HCT116 (cell line): ENCODE results near the gene FGFR4. TPM values are rescaled to one million over a fixed set of nuclear protein-coding genes. Genes with fewer than 3 reads are reported as not detected.

Experiments
- ATAC-seq: fragments of 200-7000 bp; cut with Tn5 transposase; 2 replicates; pipeline ENCODE4 v1.9.1; 2020; ENCODE audit warnings: mild to moderate bottlenecking, moderate library complexity
- BruUV-seq: library from RNA; stranded (reverse); fragments of 400-500 nt; replicated peaks from 2 replicates; lab custom pipeline; 2021; lab: Mats Ljungman, UMichigan
- CTCF ChIA-PET: fragments of 300-600 bp; sonication (Branson Sonifier 250); formaldehyde crosslinking; loops from one replicate; lab custom pipeline; 2021; ENCODE audit warnings: antibody characterized with exemption; lab: Charles Lee
- POLR2A ChIA-PET: fragments of 300-600, 350-600 bp; sonication (Branson Sonifier 250); formaldehyde crosslinking; loops from one replicate; lab custom pipeline; 2021; ENCODE audit warnings: antibody characterized with exemption; lab: Charles Lee
- RAD21 ChIA-PET, 2 experiments: fragments of 300-600 bp; sonication (Branson Sonifier 250); formaldehyde crosslinking; loops; one replicate each; lab custom pipeline; 2023; ENCODE audit warnings: low total read pairs in 2 of 2; ENCODE audit not compliant: uncharacterized antibody in 2 of 2, unreplicated experiment in 2 of 2, low non-redundant PET in 1 of 2; lab: Charles Lee
- DNase-seq: peaks from one replicate; pipeline ENCODE4 v3.0.0-alpha.2; 2010; ENCODE audit warnings: low read depth, low spot score
- H2AFZ ChIP-seq: fragments of 200-600 bp; shearing (Covaris generic), sonication (generic); 2 replicates; pipeline ENCODE4 v1.6.1; 2017; ENCODE audit warnings: low read depth, mixed run types, mixed read lengths, antibody characterized with exemption, low read length; ENCODE audit not compliant: poor library complexity, severe bottlenecking
- H3K27ac ChIP-seq: 2 replicates; pipeline ENCODE4 v1.5.1; 2012; ENCODE audit warnings: low read depth, low read length
- H3K27me3 ChIP-seq: fragments of 200-600 bp; sonication (generic); 2 replicates; pipeline ENCODE4 v1.6.1; 2016; ENCODE audit warnings: mixed run types, low read length, mixed read lengths; ENCODE audit not compliant: insufficient read depth
- H3K36me3 ChIP-seq, 2 experiments: fragments of 200-500 bp in 1 of 2; fragments of 200-600 bp in 1 of 2; sonication (Bioruptor generic) in 1 of 2; sonication (generic) in 1 of 2; 2 replicates each; pipeline versions ENCODE4 v1.5.1 to v1.6.1; 2014 to 2016; ENCODE audit warnings: low read length in 2 of 2, inconsistent platforms in 1 of 2, mixed read lengths in 1 of 2, mixed run types in 1 of 2; ENCODE audit not compliant: insufficient read depth in 2 of 2, control insufficient read depth in 1 of 2
- H3K4me1 ChIP-seq, 2 experiments: fragments of 200-600 bp in 1 of 2; sonication (generic) in 1 of 2; 2 replicates each; pipeline versions ENCODE4 v1.5.1 to v1.6.1; 2012 to 2017; ENCODE audit warnings: low read length in 2 of 2, inconsistent platforms in 1 of 2, mild to moderate bottlenecking in 1 of 2, mixed read lengths in 1 of 2, mixed run types in 1 of 2, moderate library complexity in 1 of 2; ENCODE audit not compliant: insufficient read depth in 2 of 2, control insufficient read depth in 1 of 2
- H3K4me2 ChIP-seq: fragments of 200-600 bp; sonication (generic); 2 replicates; pipeline ENCODE4 v1.6.1; 2017; ENCODE audit warnings: mixed run types, low read length, mixed read lengths
- H3K4me3 ChIP-seq, 2 experiments: fragments of 200-600 bp in 1 of 2; sonication (generic) in 1 of 2; replicated peaks in 1 of 2; 2 replicates each; pipeline ENCODE4 v1.5.1; 2011 to 2016; ENCODE audit warnings: low read length in 2 of 2, control low read depth in 1 of 2, low read depth in 1 of 2, mild to moderate bottlenecking in 1 of 2, mixed read lengths in 1 of 2, mixed run types in 1 of 2
- H3K79me2 ChIP-seq: fragments of 200-600 bp; sonication (generic); 2 replicates; pipeline ENCODE4 v1.6.1; 2017; ENCODE audit warnings: mild to moderate bottlenecking, mixed run types, low read length, moderate library complexity, mixed read lengths; ENCODE audit not compliant: insufficient read depth
- H3K9ac ChIP-seq: fragments of 200-600 bp; sonication (generic); 2 replicates; pipeline ENCODE4 v1.6.1; 2016; ENCODE audit warnings: low read length, mixed read lengths
- H3K9me2 ChIP-seq: fragments of 200-600 bp; sonication (generic), shearing (Covaris generic); 2 replicates; pipeline ENCODE4 v1.6.1; 2017; ENCODE audit warnings: mixed run types, mild to moderate bottlenecking, moderate library complexity; ENCODE audit not compliant: insufficient read depth
- H3K9me3 ChIP-seq, 2 experiments: fragments of 200-500 bp in 1 of 2; fragments of 200-600 bp in 1 of 2; sonication (Bioruptor generic) in 1 of 2; sonication (generic) in 1 of 2; 2 replicates each; pipeline ENCODE4 v1.6.1; 2014 to 2017; ENCODE audit warnings: low read length in 2 of 2, mixed read lengths in 2 of 2, inconsistent platforms in 1 of 2, low read depth in 1 of 2, mild to moderate bottlenecking in 1 of 2, mixed run types in 1 of 2, moderate library complexity in 1 of 2; ENCODE audit not compliant: control insufficient read depth in 1 of 2, insufficient read depth in 1 of 2
- H4K20me1 ChIP-seq: fragments of 200-600 bp; sonication (generic), shearing (Covaris generic); 2 replicates; pipeline ENCODE4 v1.6.1; 2017; ENCODE audit warnings: mixed run types, mild to moderate bottlenecking, moderate library complexity; ENCODE audit not compliant: insufficient read depth
- CBX3 ChIP-seq: IDR thresholded peaks from 2 replicates; pipeline ENCODE4 v1.6.1; 2012; ENCODE audit warnings: low read depth
- CEBPB ChIP-seq: IDR thresholded peaks from 2 replicates; pipeline ENCODE4 v1.6.1; 2012; ENCODE audit warnings: low read depth
- EGR1 ChIP-seq: IDR thresholded peaks from 2 replicates; pipeline ENCODE4 v1.6.1; 2012; ENCODE audit warnings: low read depth
- EZH2 ChIP-seq: fragments of 200-600 bp; sonication (generic); IDR thresholded peaks from 2 replicates; pipeline ENCODE4 v1.6.1; 2017; ENCODE audit warnings: antibody characterized with exemption, mixed run types
- FOSL1 ChIP-seq: IDR thresholded peaks from 2 replicates; pipeline ENCODE4 v1.6.1; 2012; ENCODE audit warnings: low read depth
- MAX ChIP-seq: IDR thresholded peaks from 2 replicates; pipeline ENCODE4 v1.6.1; 2012
- RAD21 ChIP-seq: IDR thresholded peaks from 2 replicates; pipeline ENCODE4 v1.6.1; 2012; ENCODE audit warnings: low read depth, mild to moderate bottlenecking
- SRF ChIP-seq: IDR thresholded peaks from 2 replicates; pipeline ENCODE4 v1.6.1; 2012; ENCODE audit warnings: low read depth
- ZFX ChIP-seq: fragments of 450-650 bp; IDR thresholded peaks from 2 replicates; pipeline ENCODE4 v1.6.1; 2017
- intact Hi-C: fragments of 100-400 bp; cut with micrococcal nuclease; formaldehyde crosslinking; loops from 2 replicates; pipeline ENCODE4 v1.10.0; 2022
- total RNA-seq: library from RNA; stranded (reverse); gene quantifications from one replicate; pipeline ENCODE4 v1.2.1, GENCODE V29; 2021; ENCODE audit not compliant: unreplicated experiment
- TF ChIP-seq, protein P1 (sequence below): IDR thresholded peaks from 2 replicates; pipeline ENCODE4 v1.6.1; 2012; ENCODE audit warnings: low read depth
- TF ChIP-seq, protein P2 (sequence below), 3 experiments: fragments of 200-600 bp in 1 of 3; sonication (generic) in 1 of 3; IDR thresholded peaks in 2 of 3; conservative IDR thresholded peaks in 1 of 3; 2 replicates each; pipeline ENCODE4 v1.5.1; 2012 to 2017; ENCODE audit warnings: low read depth in 2 of 3, low read length in 2 of 3, antibody characterized with exemption in 1 of 3, borderline replicate concordance in 1 of 3, control low read depth in 1 of 3, mild to moderate bottlenecking in 1 of 3, mixed read lengths in 1 of 3, mixed run types in 1 of 3, moderate library complexity in 1 of 3; ENCODE audit not compliant: insufficient read depth in 1 of 3

FGFR4 gene
- total RNA-seq, 1 experiment from 2014 or later, result 78.1 TPM

DNA sequence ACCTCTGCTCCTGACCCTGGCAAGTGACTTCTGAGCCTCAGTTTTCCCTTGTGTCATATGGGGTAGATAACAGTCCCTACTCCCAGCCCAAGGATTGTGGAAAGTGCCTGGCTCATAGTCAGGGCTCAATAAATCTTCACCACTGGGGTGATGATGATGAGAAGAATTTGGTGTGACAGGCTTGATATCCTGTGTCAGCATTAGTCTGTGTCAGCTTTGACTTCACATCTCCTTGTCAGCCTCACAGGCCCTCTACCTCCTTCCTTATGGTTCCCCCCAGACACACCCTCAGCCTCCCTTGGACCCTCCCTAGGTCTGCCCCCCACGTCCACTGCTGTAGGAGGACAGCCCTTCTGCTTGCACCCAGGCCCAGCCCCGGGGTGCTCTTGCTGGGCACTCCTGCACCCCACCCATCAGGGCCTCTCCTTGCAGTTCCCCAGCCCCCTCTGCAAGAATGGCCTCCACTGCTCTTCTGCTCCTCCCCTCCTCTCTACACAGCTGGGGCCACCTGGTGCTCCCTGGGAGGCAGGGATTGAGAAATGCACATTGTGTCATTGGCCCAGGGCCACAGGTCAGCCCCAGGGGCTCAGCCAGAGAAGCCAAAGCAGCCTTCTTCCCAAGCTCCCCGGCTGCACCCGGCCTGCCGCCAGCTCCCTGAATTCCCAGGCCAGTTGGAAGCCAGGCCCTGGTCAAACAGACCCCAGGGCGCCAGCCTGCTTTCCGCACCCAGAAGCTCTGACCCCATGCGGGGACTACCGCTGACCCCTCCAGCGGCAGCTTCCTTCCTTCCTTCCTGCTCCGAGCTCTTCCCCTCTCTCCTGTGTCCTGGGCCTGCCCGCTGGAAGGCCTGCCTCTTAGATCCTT lies 7.7 kb downstream of the FGFR4 start:
- H3K27ac ChIP-seq, result no peak overlapping the region
- H3K79me2 ChIP-seq, result 0 out of 2 replicates have a peak, but pooled peaks cover 5% of the 10 kb centered on the region
- peaks cover 5 to 12% of the 10 kb centered on the region in 2 experiments; a peak in 2 of 4 replicates for H3K36me3 ChIP-seq
- RAD21 ChIA-PET, result interaction anchor here in 1 of 2 experiments (0.5 kb wide), 1 partner anchor 8 kb away, joined by 4 read pairs; no protein-coding TSS in a partner anchor
- ATAC-seq (no peak), DNase-seq (no peak)
- POLR2A ChIA-PET, result no interaction called here
- CTCF ChIA-PET, result interaction anchor here (0.6 kb wide), 1 partner anchor 53 kb away, joined by 3 read pairs; no protein-coding TSS in a partner anchor
- no peak overlapping the region for H3K4me2 ChIP-seq
- no peaks in the 10 kb centered on the region for H3K4me1 ChIP-seq
- H2AFZ ChIP-seq, result no peak overlapping the region
- no peaks in the 10 kb centered on the region for H4K20me1 ChIP-seq
- no TSS peak for BruUV-seq
- H3K9ac ChIP-seq, result no peak overlapping the region
- H3K27me3 ChIP-seq, result no peaks in the 10 kb centered on the region
- intact Hi-C loops, result no loop called here
- no peaks in the 10 kb centered on the region for H3K9me3 ChIP-seq
- H3K9me2 ChIP-seq, result no peaks in the 10 kb centered on the region
- H3K4me3 ChIP-seq, result no peak overlapping the region
- TF ChIP-seq, protein P1, sequence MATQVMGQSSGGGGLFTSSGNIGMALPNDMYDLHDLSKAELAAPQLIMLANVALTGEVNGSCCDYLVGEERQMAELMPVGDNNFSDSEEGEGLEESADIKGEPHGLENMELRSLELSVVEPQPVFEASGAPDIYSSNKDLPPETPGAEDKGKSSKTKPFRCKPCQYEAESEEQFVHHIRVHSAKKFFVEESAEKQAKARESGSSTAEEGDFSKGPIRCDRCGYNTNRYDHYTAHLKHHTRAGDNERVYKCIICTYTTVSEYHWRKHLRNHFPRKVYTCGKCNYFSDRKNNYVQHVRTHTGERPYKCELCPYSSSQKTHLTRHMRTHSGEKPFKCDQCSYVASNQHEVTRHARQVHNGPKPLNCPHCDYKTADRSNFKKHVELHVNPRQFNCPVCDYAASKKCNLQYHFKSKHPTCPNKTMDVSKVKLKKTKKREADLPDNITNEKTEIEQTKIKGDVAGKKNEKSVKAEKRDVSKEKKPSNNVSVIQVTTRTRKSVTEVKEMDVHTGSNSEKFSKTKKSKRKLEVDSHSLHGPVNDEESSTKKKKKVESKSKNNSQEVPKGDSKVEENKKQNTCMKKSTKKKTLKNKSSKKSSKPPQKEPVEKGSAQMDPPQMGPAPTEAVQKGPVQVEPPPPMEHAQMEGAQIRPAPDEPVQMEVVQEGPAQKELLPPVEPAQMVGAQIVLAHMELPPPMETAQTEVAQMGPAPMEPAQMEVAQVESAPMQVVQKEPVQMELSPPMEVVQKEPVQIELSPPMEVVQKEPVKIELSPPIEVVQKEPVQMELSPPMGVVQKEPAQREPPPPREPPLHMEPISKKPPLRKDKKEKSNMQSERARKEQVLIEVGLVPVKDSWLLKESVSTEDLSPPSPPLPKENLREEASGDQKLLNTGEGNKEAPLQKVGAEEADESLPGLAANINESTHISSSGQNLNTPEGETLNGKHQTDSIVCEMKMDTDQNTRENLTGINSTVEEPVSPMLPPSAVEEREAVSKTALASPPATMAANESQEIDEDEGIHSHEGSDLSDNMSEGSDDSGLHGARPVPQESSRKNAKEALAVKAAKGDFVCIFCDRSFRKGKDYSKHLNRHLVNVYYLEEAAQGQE, result no peak
- TF ChIP-seq SRF (no peak), ZFX (no peak), CEBPB (no peak), EZH2 (no peak), FOSL1 (no peak), RAD21 (no peak), CBX3 (no peak), EGR1 (no peak), MAX (no peak)
- TF ChIP-seq, protein P2, sequence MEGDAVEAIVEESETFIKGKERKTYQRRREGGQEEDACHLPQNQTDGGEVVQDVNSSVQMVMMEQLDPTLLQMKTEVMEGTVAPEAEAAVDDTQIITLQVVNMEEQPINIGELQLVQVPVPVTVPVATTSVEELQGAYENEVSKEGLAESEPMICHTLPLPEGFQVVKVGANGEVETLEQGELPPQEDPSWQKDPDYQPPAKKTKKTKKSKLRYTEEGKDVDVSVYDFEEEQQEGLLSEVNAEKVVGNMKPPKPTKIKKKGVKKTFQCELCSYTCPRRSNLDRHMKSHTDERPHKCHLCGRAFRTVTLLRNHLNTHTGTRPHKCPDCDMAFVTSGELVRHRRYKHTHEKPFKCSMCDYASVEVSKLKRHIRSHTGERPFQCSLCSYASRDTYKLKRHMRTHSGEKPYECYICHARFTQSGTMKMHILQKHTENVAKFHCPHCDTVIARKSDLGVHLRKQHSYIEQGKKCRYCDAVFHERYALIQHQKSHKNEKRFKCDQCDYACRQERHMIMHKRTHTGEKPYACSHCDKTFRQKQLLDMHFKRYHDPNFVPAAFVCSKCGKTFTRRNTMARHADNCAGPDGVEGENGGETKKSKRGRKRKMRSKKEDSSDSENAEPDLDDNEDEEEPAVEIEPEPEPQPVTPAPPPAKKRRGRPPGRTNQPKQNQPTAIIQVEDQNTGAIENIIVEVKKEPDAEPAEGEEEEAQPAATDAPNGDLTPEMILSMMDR (IDR thresholded peaks at IDR 0.05 in 2 of 3, conservative IDR thresholded peaks at IDR 0.05 in 1 of 3; ENCODE audit: borderline replicate concordance in 1 of 3, insufficient read depth in 1 of 3, low read depth in 2 of 3, low read length in 2 of 3), result no peak
